Measurements from ENCODE around the gene NPC1.
A peak's percentile ranks its signal among the peaks of the same experiment; 100 is the strongest.

NPC1 gene

DNA sequence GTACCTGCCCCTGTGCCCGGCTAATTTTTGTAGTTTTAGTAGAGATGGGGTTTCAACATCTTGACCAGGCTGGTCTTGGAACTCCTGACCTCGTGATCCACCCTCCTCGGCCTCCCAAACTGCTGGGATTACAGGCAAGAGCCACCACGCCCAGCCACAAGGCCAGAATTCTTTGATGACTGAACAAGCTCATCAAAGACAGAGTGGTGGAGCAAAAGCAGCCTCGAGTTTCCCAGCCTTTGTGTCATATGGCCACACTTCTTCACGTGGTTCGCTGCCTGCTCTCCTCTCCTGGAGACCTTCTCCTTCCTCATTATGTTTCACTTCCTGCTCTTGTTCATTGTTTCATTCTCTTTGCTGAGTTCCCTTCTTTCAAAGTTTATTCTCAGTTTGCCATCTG, 9.9 kb upstream of the NPC1 start:
- Histone ChIP-seq H3K36me3 (ENCODE audit: control insufficient read depth, insufficient read depth, low read length) (no peaks in the 10 kb centered on the region), H3K27ac (ENCODE audit: low read depth, low read length) (no peak overlapping the region), H3K27me3 (ENCODE audit: control insufficient read depth, insufficient read depth, low read length) (no peaks in the 10 kb centered on the region), H3K9ac (ENCODE audit: low read length) (no peak overlapping the region), H3K4me1 (ENCODE audit: control insufficient read depth, insufficient read depth, low read length) (no peaks in the 10 kb centered on the region), H3K4me3 (ENCODE audit: low read length) (no peak overlapping the region)

DNA sequence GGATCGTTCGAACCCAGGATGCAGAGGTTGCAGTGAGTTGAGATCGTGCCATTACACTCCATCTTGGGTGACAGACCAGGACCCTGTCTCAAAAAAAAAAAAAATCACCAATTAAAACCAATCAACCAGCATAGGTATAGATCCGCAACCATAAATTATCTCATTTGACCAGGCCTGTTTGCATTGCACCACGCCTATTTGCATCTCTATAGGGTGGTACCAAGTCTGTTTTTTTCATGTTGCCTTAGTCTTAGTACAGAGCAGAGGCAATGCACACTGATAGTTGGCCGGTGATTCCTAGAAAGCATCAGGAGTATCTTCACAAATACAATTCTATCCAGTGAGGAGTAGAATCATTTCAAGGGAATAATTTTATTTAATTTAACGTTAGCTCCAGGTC, 9.3 kb upstream of the NPC1 start:
- Histone ChIP-seq H3K9ac (ENCODE audit: low read length) (no peak overlapping the region), H3K4me3 (ENCODE audit: low read length) (no peak overlapping the region), H3K36me3 (ENCODE audit: control insufficient read depth, insufficient read depth, low read length) (no peaks in the 10 kb centered on the region), H3K4me1 (ENCODE audit: control insufficient read depth, insufficient read depth, low read length) (no peaks in the 10 kb centered on the region), H3K27ac (ENCODE audit: low read depth, low read length) (no peak overlapping the region), H3K27me3 (ENCODE audit: control insufficient read depth, insufficient read depth, low read length) (no peaks in the 10 kb centered on the region)

DNA sequence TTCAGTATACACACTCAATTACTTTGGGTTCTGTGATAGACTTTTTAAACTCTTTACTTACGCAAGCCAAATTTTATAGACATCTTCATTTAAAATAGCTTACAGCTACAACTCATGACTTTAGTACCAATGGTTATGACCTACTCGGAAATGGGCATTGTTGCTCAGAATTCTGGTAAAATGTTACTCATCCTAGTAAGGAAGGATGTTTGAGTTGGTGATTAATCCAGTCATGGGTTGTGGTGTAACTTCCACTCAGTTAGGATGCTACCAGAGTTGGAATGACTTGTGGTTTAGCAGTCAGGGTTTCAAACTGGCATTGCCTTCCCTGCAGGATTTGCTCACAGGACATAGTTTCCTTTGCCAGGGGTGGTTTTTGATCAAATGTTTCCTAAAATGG, 7.4 kb upstream of the NPC1 start:
- Histone ChIP-seq H3K27ac (ENCODE audit: low read depth, low read length) (no peak overlapping the region), H3K4me1 (ENCODE audit: control insufficient read depth, insufficient read depth, low read length) (no peaks in the 10 kb centered on the region), H3K9ac (ENCODE audit: low read length) (no peak overlapping the region), H3K27me3 (ENCODE audit: control insufficient read depth, insufficient read depth, low read length) (no peaks in the 10 kb centered on the region), H3K4me3 (ENCODE audit: low read length) (no peak overlapping the region), H3K36me3 (ENCODE audit: control insufficient read depth, insufficient read depth, low read length) (no peaks in the 10 kb centered on the region)

DNA sequence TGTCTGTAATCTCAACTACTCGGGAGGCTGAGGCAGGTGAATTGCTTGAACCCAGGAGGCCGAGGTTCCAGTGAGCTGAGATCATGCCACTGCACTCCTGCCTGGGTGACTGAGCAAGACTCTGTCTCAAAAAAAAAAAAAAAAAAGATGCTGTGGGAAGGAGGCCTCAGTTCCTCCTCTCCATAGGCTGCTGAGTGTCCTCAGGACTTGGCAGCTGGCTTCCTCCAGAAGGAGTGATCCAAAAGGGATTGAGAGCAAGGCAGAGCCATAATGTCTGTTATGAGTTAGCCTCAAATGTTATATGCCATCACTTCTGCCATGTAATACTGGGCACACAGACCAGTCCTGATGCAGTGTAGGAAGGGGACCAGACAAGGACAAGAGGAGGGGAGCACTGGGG, 6.6 kb upstream of the NPC1 start:
- H3K27ac ChIP-seq (ENCODE audit: low read depth, low read length): no peak overlapping the region

DNA sequence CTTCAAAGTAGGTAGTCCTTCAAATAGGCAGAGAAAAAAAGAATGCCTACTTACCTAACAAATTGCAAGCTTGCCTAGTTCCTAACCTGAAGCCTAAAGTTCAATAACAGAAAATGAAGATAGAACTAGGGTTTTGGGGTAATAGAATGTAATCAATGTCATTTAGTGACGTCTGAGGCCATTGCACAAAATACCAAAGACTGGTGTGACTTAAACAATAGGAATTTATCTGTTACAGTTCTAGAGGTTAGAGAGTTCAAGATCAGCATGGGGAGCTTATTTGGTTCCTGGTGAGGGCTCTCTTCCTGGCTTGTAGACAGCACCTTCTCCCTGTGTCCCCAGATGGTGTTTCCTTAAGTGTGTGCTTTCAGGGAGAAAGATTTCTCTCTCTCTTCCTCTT, 4.7 kb upstream of the NPC1 start:
- no peak overlapping the region for H3K4me3 ChIP-seq (ENCODE audit: low read length)
- H3K27ac ChIP-seq (ENCODE audit: low read depth, low read length): no peak overlapping the region
- peaks cover 2% of the 10 kb centered on the region for H3K36me3 ChIP-seq (ENCODE audit: control insufficient read depth, insufficient read depth, low read length)
- no peak overlapping the region for H3K9ac ChIP-seq (ENCODE audit: low read length)
- H3K4me1 ChIP-seq (ENCODE audit: control insufficient read depth, insufficient read depth, low read length): peaks cover 2% of the 10 kb centered on the region
- H3K27me3 ChIP-seq (ENCODE audit: control insufficient read depth, insufficient read depth, low read length): no peaks in the 10 kb centered on the region

More for the DNA sequence above, 6.6 kb upstream of the NPC1 start:
- no peak overlapping the region for H3K9ac ChIP-seq (ENCODE audit: low read length)
- no peaks in the 10 kb centered on the region for H3K36me3 ChIP-seq (ENCODE audit: control insufficient read depth, insufficient read depth, low read length)
- H3K4me3 ChIP-seq (ENCODE audit: low read length): no peak overlapping the region
- H3K4me1 ChIP-seq (ENCODE audit: control insufficient read depth, insufficient read depth, low read length): no peaks in the 10 kb centered on the region
- no peaks in the 10 kb centered on the region for H3K27me3 ChIP-seq (ENCODE audit: control insufficient read depth, insufficient read depth, low read length)

DNA sequence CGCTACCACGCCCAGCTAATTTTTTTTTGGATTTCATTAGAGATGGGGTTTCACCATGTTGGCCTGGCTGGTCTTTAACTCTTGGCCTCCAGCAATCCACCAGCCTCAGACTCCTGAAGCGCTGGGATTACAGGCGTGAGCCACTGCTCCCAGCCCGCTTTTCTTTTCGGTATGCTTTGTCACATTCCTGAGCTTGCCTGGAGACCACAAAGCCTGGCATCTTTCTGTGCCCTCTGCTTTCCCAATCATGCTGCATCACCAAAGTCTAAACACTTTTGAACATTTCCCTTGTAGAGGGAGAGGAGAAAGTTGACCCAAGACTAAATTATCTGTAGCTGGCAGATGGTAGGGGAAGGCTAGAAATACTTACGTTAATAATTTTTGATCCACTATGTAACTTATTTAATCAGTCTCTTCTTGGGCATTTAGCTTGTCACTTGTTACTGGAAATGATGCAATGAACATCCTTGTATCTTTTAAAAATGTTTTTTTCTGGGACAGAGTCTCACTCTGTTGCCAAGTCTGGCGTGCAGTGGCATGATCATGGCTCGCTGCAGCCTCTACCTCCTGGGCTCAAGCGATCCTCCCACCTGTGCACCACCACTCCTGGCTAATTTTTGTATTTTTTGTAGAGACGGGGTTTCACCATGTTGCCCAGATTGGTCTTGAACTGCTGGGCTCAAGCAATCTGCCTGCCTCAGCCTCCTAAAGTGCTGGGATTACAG, 2.7 kb upstream of the NPC1 start:
- Histone ChIP-seq H3K36me3 (ENCODE audit: control insufficient read depth, insufficient read depth, low read length) (peaks cover 2% of the 10 kb centered on the region), H3K4me3 (ENCODE audit: low read length) (no peak overlapping the region), H3K9ac (ENCODE audit: low read length) (no peak overlapping the region), H3K27ac (ENCODE audit: low read depth, low read length) (no peak overlapping the region), H3K27me3 (ENCODE audit: control insufficient read depth, insufficient read depth, low read length) (no peaks in the 10 kb centered on the region), H3K4me1 (ENCODE audit: control insufficient read depth, insufficient read depth, low read length) (peaks cover 8% of the 10 kb centered on the region)

DNA sequence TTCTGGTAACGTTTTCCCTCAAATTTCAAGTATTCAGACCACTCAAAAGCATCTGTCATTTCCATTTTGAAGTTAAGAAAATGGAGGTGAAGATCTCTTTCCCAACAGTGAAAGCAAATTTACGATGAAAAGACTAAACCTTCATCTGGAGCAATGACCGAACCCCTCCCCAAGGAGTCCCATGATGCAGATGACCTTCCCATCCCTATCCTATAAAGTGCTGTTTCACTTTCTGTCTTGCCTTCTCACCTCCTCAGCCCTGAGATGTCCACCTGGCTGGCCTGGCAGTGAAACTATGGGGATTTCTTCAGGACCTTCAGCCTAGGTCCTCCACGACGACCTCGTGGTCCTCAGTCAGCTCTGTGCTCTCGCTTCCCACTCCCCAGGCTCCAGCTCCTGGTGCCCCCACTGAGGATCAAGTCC, 925 bp upstream of the NPC1 start:
- Histone ChIP-seq H3K4me3 (ENCODE audit: low read length) (peak overlapping the region; percentile 96), H3K4me1 (ENCODE audit: control insufficient read depth, insufficient read depth, low read length) (peaks cover 8% of the 10 kb centered on the region), H3K27ac (ENCODE audit: low read depth, low read length) (peak overlapping the region; percentile 98), H3K9ac (ENCODE audit: low read length) (no peak overlapping the region), H3K36me3 (ENCODE audit: control insufficient read depth, insufficient read depth, low read length) (peaks cover 2% of the 10 kb centered on the region), H3K27me3 (ENCODE audit: control insufficient read depth, insufficient read depth, low read length) (no peaks in the 10 kb centered on the region)

DNA sequence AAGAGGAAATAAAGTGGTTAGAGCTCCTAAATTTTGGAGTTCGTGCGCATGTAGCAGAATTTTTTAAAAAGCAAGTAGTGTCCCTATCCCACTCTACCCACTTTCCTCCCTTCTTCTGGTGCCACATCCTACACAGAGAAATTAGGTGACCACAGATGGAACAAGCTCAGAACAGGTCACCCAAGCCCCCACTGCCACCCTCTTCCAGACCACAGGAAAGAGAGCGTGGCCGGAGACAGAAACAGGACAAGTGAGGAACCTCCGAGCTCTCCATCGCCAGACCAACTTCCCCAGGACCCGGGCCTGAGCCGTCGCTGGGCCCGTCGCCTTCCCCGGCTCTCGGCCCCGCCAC, 433 bp downstream of the NPC1 start:
- Histone ChIP-seq H3K9ac (ENCODE audit: low read length) (peak overlapping the region; percentile 98), H3K27ac (ENCODE audit: low read depth, low read length) (peak overlapping the region; percentile 98), H3K4me3 (ENCODE audit: low read length) (peak overlapping the region; percentile 96), H3K4me1 (ENCODE audit: control insufficient read depth, insufficient read depth, low read length) (peaks cover 8% of the 10 kb centered on the region), H3K36me3 (ENCODE audit: control insufficient read depth, insufficient read depth, low read length) (peaks cover 2% of the 10 kb centered on the region), H3K27me3 (ENCODE audit: control insufficient read depth, insufficient read depth, low read length) (no peaks in the 10 kb centered on the region)

DNA sequence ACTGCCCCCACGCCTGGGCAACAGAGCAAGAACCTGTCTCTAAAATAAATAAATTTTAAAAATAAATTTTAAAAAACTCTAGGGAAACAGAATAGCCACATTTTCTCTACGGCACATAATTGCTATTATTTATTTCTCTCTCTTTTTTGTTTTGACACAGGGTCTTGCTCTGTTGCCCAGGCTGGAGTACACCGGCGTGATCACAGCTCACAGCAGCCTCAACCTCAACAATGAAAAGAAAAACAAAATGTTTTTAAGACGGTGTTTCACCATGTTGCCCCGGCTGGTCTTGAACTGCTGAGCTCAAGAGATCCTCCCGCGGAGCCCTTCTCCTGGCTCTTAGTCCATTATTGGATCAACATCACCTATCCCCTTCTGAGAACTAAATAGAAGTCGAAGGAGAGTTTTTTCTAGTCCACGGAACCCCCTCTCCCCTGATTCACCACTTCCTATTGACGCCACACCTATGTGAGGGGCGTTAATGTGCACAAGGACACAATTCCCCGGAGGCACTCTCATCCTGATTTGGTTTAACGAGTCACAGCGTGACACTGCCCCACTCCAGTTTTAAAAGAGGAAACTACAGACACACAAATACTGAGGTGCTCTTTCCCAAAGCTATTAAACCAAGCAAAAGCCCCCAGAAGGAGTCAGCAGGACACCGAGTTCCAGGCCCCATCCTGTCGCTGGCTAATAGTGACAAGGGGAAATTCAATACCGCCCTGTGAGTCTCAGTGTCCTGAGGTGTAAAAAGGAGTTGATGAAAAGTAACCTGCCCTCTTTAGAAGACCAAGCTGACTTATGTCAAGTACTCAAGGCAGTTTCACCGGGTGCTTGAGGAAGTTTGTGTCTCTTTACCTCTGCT, 1.1 kb downstream of the NPC1 start:
- Histone ChIP-seq H3K36me3 (ENCODE audit: control insufficient read depth, insufficient read depth, low read length) (peaks cover 2% of the 10 kb centered on the region), H3K4me1 (ENCODE audit: control insufficient read depth, insufficient read depth, low read length) (peaks cover 8% of the 10 kb centered on the region), H3K4me3 (ENCODE audit: low read length) (peak overlapping the region; percentile 96), H3K27me3 (ENCODE audit: control insufficient read depth, insufficient read depth, low read length) (no peaks in the 10 kb centered on the region), H3K27ac (ENCODE audit: low read depth, low read length) (peak overlapping the region; percentile 98), H3K9ac (ENCODE audit: low read length) (peak overlapping the region; percentile 98)

DNA sequence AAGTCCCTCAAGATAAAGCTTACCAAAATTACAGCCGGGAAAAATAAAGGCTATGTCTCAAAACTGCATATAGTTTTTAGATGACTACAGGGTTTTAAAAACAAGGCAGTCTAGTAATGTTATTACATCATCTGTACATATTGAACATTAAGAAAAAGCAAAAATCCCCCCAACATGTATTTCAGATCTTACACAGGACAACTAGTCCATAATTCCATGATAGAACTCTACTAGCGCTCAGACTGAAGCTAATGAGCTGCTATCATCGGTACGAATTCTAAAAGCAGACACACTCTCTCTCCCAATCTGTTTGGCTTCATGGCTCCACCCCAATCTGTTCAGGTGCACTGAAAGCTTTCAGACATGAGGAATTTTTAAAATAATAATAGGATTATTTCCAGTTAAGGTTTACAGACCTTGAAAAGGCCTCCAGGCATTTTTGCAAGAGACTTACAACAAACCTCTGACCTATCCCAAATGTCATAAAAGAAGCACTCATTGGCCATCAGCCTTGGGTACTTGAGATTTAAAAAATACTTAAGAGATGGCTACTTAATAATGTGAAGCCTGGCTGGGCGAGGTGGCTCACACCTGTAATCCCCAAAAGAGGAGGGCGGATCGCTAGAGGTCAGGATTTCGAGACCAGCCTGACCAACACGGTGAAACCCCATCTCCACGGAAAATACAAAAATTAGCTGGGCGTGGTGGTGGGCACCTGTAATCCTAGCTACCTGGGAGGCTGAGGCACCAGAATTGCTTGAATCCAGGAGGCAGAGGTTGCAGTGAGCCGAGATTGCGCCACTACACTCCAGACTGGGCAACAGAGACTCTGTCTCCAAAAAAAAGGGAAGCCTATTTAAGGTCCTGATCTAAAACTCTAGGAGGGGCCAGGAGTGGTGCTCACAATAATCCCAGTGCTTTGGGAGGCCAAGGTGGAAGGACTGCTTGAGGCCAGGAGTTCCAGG, 2.0 kb downstream of the NPC1 start:
- no peaks in the 10 kb centered on the region for H3K27me3 ChIP-seq (ENCODE audit: control insufficient read depth, insufficient read depth, low read length)
- no peak overlapping the region for H3K9ac ChIP-seq (ENCODE audit: low read length)
- peaks cover 2% of the 10 kb centered on the region for H3K36me3 ChIP-seq (ENCODE audit: control insufficient read depth, insufficient read depth, low read length)
- peaks cover 8% of the 10 kb centered on the region for H3K4me1 ChIP-seq (ENCODE audit: control insufficient read depth, insufficient read depth, low read length)
- no peak overlapping the region for H3K4me3 ChIP-seq (ENCODE audit: low read length)
- no peak overlapping the region for H3K27ac ChIP-seq (ENCODE audit: low read depth, low read length)

DNA sequence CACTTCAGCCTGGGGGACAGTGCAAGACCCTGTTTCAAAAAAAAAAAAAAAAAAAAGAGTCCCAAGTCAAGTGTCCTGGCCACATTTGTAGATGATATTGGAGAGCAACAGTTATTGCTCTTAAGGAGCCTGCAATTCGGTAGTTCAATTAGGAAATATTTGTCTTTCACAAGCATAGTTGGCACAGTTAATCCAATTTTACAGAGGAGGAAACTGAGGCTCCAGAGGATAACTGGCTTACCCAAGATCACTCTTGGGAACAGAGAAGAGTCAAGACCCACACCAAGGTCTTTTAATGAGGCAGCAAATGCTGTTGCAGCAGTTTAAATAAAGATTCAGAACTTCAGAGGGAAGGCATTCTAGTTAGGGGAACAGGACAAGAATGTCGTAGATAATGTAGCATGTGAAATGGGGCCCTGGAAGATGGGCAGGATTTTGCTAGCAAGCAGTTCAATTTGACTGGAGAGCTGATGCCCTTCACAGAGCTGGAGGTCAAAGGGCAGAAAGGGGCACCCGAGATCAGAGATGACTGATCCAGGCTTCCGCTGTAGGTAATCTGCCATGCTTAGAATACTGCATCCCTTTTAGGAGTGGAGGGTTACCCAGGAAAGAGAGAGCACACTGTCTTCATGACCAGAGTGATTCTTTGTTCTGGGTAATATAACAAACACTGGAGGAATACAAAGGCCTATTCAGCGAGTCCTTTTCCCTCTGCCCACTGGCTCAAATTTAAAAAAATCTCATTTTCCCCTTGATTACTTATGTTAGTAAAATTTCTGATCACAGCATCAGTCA, 3.0 kb downstream of the NPC1 start:
- peaks cover 8% of the 10 kb centered on the region for H3K4me1 ChIP-seq (ENCODE audit: control insufficient read depth, insufficient read depth, low read length)
- H3K9ac ChIP-seq (ENCODE audit: low read length): no peak overlapping the region
- no peak overlapping the region for H3K4me3 ChIP-seq (ENCODE audit: low read length)
- no peaks in the 10 kb centered on the region for H3K27me3 ChIP-seq (ENCODE audit: control insufficient read depth, insufficient read depth, low read length)
- H3K27ac ChIP-seq (ENCODE audit: low read depth, low read length): no peak overlapping the region
- peaks cover 2% of the 10 kb centered on the region for H3K36me3 ChIP-seq (ENCODE audit: control insufficient read depth, insufficient read depth, low read length)
